SU-DHL-6 (cell line): ENCODE measurements around the gene GLOD5.

Source experiments
- CTCF ChIP-seq: fragments of 200-600 bp; sonication (generic); IDR thresholded peaks from one replicate; pipeline ENCODE4 v1.5.1; 2017; ENCODE audit warnings: antibody characterized with exemption, mild to moderate bottlenecking, low read length, moderate library complexity; ENCODE audit not compliant: insufficient read depth, poor library complexity, severe bottlenecking
- EZH2phosphoT487 ChIP-seq: fragments of 200-600 bp; sonication (generic), shearing (Covaris generic); conservative IDR thresholded peaks from 2 replicates; pipeline ENCODE4 v1.6.1; 2018; ENCODE audit warnings: mild to moderate bottlenecking, antibody characterized with exemption, low read length, moderate library complexity, mixed read lengths

DNA sequence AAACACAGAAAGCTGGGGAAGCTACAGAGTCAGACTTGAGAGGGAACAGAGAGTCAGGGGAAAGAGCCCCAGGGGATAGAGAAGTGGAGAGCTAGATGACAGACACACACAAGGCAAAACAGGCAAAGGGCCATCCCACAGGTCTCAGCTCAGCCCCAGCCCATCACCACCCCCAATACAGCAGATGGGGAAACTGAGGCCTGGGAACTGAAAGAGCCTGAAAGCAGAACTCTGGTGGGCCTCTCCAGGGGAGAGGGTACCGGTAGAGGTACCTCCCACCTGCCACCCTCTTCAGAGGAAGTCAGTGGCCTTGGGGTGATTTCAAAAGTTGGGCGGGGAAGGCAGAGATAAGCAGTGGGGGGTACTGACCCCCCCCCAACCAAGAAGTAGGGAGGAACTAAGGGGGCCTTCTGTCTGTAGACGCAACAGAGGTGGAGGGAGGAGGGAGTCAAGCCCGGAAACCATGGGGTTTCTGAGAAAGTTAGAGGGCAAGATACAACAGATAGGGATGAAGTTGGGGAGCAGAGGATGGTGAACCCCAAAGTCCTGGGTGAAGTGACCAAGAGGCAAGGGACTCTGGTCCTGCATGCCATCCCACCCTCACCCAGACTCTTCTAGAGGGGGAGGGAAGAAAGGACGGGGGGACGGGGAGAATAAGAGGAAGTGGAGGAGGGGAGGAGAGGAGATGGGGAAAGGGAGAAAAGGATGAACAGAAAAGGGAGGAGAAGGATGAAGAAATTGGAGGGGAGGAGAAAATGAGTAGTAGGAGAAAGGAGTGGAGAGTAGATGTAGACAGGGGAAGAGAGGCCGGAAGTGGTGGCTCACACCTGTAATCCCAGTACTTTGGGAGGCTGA lies 28.0 kb downstream of the GLOD5 start:
- no peak for TF ChIP-seq CTCF
- no peak for TF ChIP-seq EZH2phosphoT487
